ENCODE measurements around the gene SCAANT1.

The SCAANT1 gene

GRCh38 chr3:63911873-63912767 is at the start of gene SCAANT1:
TSS of gene SCAANT1 (minus strand) at chr3:63912383.
- DNase-seq: peak; percentile 39

GRCh38 chr3:63961891-63962290 is 49.7 kb upstream of the SCAANT1 start:
- DNase-seq: peak; percentile 64

DNA sequence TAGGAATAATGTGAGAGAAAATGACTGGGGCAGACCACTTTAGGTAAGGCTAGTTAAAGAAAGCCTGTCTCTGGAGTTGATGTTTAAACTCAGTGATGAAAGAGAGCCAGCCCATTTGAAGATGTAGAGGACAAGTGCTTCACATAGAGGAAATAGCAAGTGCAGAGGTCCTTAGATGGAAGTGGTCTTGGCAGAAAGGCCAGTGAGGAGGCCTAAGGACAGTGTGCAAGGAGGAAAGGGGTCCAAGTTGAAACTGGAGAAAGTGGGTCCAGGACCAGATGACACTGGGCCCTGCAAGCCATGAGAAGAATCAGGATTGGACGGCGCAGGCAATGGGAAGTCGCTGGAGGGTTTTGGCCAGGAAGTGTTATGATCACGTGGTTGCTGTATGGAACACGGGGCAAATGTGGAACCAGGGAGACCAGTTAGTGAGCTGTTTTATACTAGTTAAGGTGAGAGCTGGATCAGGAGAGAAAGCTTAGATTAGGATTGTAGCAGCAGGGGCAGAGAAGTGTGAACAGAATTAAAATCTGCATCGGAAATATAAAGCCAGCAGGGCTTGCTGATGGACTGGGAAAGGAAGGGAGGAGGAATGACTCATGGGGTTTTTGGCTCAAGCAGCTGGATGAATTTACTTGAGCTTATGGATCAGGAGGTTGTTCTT is 48.0 kb upstream of the SCAANT1 start:
- DNase-seq: no peak

DNA sequence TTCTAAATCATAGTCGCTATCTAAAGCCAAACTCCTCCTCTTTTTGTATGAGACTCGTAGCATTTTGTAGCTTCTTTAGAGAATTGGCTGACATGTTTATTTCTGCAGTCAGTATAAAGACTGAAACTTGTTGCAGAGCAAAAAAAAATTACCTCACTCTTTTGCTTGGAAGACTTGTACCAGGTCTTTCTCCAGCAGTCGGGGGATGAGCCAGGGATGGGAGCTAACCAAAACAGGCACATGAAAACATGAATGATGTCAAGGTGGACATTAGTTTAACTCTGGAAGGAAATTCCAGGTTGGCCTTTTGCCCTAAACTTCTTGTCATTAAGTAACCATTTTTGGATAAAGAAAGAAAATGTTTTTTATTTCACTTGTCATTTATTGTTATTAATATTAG is 47.0 kb upstream of the SCAANT1 start:
- DNase-seq: no peak

DNA sequence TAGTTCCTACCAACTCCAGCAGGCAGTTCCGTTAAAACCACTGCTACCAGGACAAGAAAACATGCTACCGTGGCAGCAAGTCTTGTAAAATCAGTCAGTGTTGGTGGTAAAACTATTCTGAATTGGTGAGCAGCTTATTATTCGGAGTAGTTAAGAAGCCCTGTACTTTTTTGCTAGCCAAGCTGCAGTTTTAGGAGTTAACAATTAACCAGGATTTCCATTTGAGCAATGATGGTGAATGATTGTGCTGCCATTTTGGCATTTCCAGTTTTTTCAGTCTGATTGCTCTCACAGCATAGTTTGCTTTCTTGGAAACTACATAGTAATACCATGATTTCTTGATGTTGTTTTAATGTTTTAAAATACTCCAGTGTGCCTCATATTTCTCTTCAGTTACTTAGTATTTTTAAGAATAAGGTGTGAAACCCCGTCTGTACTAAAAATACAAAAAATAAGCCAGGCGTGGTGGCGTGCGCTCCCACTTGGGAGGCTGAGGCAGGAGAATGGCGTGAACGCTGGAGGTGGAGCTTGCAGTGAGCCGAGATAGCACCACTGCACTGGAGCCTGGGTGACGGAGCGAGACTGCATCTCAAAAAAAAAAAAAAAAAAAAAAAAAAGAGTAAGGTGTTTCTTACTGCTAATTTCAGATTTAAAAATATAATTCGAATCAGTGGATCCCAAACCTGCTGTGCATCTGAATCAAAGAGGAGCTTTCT is 43.8 kb upstream of the SCAANT1 start:
- no peak for DNase-seq

DNA sequence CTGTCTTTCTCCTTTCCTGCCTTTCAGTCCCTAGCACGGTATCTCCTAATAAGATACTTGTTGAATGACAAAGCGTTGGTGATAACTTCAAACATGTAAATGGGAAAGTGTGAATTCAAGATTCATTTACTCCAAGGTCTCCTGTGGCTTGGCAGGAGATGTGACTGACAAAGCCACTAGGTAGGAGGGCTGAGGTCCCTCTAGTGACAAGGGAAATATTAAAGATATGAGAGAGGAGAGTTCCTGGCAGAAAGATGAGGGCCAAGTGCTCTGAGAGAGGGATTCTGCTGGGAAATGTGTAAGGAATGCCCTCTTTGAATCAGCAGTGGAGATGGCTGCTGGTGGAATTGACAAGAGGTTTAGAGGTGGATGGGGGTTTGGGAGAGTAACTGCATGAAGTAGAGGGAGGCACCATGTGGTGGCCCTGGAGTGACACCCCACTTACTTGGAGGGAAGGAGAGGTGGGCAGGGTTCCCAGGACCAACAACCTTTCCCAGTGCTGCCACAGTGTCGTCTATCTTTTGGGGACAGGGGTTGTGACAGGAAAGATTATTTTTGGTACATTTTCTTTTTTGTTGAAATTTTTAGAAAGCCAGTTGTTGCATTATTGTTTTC is 43.0 kb upstream of the SCAANT1 start:
- no peak for DNase-seq

GRCh38 chr3:63954182-63954581 is 42.0 kb upstream of the SCAANT1 start:
- no peak for DNase-seq

DNA sequence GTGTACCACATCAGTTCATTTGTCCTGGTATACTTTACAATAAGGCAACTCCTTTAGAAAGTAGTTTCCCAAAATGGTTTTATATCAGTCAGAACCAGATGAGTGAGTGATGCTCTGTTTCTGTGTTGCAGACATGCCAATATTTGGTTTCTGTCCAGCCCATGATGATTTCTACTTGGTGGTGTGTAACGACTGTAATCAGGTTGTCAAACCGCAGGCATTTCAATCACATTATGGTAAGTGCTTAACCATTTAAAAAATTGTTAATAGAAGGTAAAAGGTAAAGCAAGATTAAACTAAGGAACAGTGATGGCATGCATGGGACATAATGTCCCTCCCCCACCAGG is 40.0 kb upstream of the SCAANT1 start:
- no peak for DNase-seq

- no peak for DNase-seq
These were observed 39.5 kb upstream of the SCAANT1 start for GRCh38 chr3:63951492-63952247.

GRCh38 chr3:63950698-63951097 is 38.5 kb upstream of the SCAANT1 start:
- no peak for DNase-seq

- no peak for DNase-seq
These were observed 36.8 kb upstream of the SCAANT1 start for GRCh38 chr3:63949005-63949404.

DNA sequence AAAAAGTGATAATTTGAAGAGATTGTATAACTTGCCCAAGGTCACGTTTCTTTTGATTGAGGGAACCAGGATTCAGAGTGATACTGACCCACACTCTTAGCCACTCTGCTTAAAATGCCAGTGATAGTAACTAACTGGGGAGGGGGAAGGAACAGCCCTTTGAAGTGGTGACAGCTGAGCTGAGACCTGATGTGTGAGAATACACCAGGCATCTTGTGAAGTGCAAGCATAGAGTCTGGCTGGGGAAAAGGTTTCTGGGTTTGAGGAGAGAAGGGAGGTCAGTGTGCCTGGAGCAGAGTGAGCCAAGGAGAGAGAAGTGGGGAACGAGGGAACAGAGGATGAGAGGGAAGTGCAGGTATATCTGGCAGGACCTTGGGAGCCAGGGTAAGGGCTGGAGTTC is 35.4 kb upstream of the SCAANT1 start:
- no peak for DNase-seq

DNA sequence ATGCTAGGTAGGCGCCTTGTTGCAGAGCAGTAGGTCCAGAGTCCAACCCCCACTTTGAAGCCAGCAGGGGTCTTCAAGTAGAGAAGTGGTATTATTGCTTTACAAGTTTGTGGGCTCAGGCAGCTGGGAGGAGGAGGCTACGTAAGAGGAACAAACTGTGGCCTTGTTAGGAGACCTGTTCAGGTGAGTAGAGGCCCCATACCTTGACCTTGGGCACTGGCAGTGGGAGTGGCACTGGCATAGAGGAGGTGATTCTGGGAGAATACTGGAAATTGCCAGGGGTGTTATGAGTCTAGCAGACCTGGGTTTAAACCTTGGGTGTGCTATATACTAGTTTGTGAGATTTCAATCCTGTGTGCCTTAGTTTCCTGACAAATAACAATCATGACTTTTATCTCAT is 34.6 kb upstream of the SCAANT1 start:
- DNase-seq: no peak

DNA sequence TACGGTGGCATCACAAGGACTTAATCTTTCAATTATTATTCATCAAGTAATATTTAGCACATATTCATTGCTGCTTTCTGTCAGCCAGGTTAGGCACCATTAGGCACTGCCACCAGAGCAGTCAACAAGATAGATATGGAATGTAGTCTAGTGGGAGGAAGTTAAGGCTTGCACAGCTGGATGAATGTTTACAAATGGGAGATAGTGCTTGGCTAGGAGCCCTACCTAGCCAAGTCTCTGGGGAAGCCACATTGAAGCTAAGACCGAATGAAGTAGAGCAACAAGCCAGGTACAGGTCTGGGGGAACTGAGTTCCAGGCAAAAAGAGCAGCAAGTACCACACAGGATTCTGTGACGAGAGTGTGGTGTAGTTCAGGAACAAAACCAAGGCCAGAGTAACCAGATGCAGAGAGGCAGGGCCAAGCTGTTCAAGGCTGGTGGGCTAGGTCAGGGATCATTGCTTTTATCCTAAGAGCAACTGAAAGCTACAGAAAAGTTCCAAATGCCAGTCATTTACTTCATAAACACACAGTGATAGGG is 33.4 kb upstream of the SCAANT1 start:
- no peak for DNase-seq

DNA sequence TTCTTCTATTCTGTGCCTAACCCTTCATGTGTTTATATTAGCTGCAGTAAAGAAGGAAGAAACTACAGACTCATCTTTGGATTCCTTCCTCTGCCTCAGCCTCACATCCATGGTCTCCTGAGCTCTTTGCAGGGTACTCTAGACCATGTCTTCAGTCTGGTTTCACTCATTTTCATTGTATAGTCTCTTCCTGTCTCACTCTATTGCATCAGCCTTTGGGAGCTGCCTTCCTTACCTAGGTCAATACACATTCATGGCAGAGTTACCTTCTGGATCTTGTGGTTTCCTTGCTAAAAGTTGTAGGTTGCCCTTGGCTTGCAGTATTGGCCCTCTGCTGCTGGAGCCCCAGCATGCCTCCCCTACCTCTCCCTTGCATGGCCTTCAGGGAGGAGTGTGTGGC is 31.5 kb upstream of the SCAANT1 start:
- DNase-seq: no peak

DNA sequence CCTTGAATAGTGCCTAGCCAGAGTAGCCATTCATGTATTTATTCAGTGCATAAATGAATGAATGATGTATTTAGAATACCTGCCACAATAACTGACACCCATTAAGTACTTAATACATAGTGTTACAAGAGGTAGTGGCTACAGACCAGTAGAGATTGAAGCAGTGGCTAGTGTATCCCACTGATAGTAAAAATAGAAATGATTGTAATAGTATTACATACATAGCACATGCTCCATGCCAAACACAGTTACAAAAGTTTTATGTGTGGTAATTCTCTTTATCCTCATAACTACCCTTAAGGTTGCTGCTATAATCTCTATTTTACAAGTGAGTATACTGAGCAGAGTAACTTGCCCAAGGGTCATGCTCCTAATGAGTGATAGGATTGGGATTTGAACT is 30.3 kb upstream of the SCAANT1 start:
- DNase-seq: no peak

- no peak for DNase-seq
These were observed 28.2 kb upstream of the SCAANT1 start for GRCh38 chr3:63940389-63940757.

DNA sequence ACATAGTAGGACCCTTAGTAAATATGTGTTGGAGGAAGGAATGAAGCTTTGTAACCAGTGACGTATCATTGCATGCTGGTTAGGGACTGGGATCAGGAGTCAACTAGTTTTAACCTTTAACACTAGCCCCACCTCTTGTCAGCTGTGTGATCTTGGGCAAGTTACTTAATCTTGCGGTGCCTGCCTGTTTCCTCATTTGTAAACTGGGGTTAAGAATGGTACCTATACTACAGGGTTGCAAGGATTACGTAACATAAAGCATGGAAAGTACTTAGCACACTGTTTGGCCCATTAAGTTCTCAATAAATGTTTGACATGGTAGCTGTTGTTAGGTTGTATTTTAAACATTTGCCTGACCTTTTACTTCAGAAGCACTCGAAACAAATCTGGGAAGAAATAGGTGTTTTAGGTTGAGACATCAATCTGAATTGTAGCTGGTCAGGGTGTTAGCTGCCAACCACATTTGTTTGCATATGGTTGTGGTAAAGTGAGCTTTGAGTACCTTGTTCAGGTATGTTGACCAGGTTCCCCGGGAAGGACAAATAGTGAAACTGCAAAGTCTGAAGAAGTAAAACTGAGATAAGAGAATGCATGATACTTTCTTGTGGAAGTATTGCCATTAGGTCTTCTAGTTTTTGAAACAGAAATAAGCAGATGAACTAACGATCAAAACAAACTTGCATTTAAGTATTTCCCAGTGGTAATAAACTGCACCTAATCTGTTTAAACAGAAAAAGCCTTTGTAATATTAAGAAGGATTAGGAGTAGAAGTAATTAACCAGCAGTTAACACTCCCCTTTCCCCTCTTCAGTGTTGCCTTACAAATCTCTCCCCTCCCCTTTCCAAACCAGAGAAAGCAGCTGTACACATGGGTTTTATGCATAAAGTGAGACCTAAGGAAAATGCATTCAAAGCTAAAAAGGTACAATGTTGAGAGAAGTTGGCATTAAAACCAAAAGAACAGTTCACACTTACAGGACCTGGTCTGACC is 25.8 kb upstream of the SCAANT1 start:
- DNase-seq: no peak

DNA sequence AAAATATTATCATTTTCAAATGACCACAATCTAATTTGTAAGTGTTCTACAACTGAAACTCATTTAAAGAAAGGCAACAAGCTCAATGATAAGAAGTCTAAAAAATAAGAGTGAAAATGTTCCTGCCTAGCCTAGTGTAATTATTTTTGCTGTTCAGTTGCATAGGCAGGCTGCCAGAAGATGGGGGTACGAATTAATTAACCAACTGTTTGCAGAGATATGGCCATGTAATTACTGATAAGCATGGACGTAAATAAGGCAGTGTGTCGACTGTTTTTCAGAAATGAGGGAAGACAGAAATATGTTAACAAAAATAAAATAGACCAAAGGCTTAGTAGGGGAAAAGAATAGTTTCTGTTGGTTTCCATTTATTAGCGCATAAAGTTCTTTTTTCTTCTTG is 24.7 kb upstream of the SCAANT1 start:
- DNase-seq: no peak

DNA sequence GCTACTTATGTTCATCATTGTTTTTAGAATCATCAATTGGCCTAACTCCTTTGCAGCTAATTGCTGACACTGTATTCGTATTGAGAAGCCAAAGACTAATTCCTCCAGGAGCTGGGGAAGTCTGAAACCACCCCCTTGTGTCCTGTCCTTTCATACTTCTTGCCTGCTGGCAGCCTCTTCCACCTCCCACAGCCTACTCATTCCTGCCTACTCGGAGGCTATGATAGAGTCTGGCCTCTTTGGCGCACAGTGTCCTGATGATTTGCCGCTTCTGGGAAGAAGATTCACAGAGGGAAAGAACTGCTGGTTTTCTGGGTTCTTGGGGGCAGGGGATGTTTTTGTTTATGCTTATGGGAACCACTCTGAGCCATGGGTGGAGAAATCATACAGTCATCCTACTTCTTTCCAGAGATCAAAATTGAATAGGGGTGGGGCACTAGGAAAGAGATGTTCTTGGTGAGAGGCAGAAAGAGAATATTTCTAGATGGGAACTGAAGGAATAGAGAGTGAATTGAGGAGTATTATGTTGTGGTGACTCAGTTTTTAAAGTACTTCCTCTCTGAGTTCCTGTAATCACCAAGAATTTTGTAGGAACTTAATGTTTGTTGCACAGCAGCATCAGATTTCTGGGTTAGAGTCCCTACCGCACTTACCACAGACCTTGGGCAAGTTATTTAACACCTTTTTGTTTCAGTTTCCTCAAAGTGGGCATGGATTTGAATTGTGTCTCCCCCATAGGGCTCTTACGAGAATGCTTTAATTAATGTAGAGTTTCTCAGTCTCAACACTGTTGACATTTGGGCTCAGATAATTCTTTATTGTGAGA is 22.1 kb upstream of the SCAANT1 start:
- no peak for DNase-seq
